H1 (cell line): ENCODE measurements around the gene AGBL1. TPM values are rescaled to one million over a fixed set of nuclear protein-coding genes. Genes with fewer than 3 reads are reported as not detected.

Source experiments
- BCL11A ChIP-seq, 2 experiments: IDR thresholded peaks; one replicate each; pipeline ENCODE4 v1.6.1; 2011; ENCODE audit warnings: low read depth in 2 of 2, low read length in 2 of 2, mild to moderate bottlenecking in 2 of 2
- CEBPB ChIP-seq: IDR thresholded peaks from 2 replicates; pipeline ENCODE4 v1.6.1; 2012; ENCODE audit warnings: low read depth, low read length
- E2F6 ChIP-seq: IDR thresholded peaks from 2 replicates; pipeline ENCODE4 v1.6.1; 2012; ENCODE audit warnings: inconsistent platforms
- ZNF274 ChIP-seq: IDR thresholded peaks from 2 replicates; pipeline ENCODE4 v1.7.0; 2012; ENCODE audit warnings: low read length, borderline replicate concordance; ENCODE audit errors: extremely low read depth
- polyA plus RNA-seq, 7 experiments: library from polyadenylated mRNA; depleted of rRNA in 3 of 7; stranded (reverse) in 5 of 7; unstranded in 2 of 7; fragments of >200 nt in 5 of 7; fragments of 200-250 nt in 2 of 7; gene quantifications; 1 replicate in 5 of 7; 2 replicates in 1 of 7; 4 replicates in 1 of 7; pipeline versions ENCODE4 v1.2.1 to v1.2.3, GENCODE V29; 2011 to 2013; ENCODE audit warnings: missing spikeins in 2 of 7, mixed read lengths in 2 of 7
- total RNA-seq: library from RNA; stranded (reverse); fragmentation: NEBNext Ultra II Directional; extraction: Animal tissue kit (Norgen Biotek cat#: 25700); gene quantifications from 2 replicates; pipeline ENCODE4 v1.2.1, GENCODE V29; 2021

The AGBL1 gene
- total and polyA plus RNA-seq, 2 of the 8 experiments (the other 6 are each of a cell fraction or from before 2014, with no cell fraction given), result not detected

- TF ChIP-seq ZNF274, result no peak
- no peak for TF ChIP-seq E2F6
- no peak for TF ChIP-seq CEBPB
- no peak for TF ChIP-seq BCL11A (IDR thresholded peaks at IDR 0.05; ENCODE audit: low read depth in 2 of 2, low read length in 2 of 2)
- TF ChIP-seq, all 59 proteins: peak for 0
Observed at GRCh38 chr15:86839502-86839901, 759.8 kb downstream of the AGBL1 start (continued).
